D721Med (cell line): Measurements from ENCODE around the gene S1PR4.

ENCODE experiments used
- DNase-seq: peaks from one replicate; pipeline ENCODE4 v3.0.0; 2011; ENCODE audit warnings: low spot score; ENCODE audit not compliant: insufficient read length
- FAIRE-seq: peaks from 2 replicates; lab custom pipeline; 2011; peaks lifted over from hg19 to GRCh38; lab: Jason Lieb, UNC
- CTCF ChIP-seq: IDR thresholded peaks from 2 replicates; pipeline ENCODE4 v1.5.1; 2012; ENCODE audit warnings: mild to moderate bottlenecking, control low read depth; ENCODE audit not compliant: insufficient read depth; ENCODE audit errors: missing control alignments

S1PR4 gene

GRCh38 chr19:3184847-3185460 is 6.4 kb downstream of the S1PR4 start:
- TF ChIP-seq CTCF, result no peak
- DNase-seq (peak; percentile 42), FAIRE-seq (no peak)

DNA sequence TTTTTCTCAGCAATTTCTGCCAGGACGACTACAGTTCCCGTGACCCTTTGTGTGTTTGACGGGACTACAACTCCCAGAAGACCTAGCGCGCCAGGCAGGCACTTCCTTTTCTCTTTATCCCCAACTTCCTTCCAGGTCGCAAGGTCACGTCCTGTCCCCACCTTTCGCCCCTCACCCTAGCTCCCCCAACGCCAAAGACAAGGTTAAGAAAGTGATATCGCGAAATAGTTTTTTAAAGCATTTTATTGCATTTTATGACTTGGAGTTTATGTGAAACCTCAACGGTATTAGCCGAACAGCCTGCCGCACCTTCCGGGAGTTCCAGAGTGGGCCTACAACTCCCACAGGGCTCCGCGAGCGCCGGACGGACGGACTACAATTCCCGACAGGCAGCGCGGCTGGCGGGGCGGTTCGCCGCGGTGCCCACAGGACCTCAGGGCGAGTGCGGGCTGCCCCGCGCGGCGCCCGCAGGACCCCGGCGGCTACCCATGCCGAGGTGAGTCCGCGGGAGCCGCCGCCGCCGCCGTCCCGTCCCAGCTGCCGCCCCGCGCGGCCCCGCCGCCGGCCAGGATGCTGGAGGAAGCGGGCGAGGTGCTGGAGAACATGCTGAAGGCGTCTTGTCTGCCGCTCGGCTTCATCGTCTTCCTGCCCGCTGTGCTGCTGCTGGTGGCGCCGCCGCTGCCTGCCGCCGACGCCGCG is 7.0 kb downstream of the S1PR4 start, which contains the start of gene NCLN:
Gene NCLN, plus strand, starts transcription at position 470 of the 699 bp plus-strand sequence. Its CDS starts 101 bp downstream, at position 571.
- FAIRE-seq (peak; percentile 46), DNase-seq (peak; percentile 45)
- no peak for TF ChIP-seq CTCF

GRCh38 chr19:3186160-3186688 is 7.7 kb downstream of the S1PR4 start:
- DNase-seq (no peak), FAIRE-seq (no peak)
- TF ChIP-seq CTCF, result no peak

DNA sequence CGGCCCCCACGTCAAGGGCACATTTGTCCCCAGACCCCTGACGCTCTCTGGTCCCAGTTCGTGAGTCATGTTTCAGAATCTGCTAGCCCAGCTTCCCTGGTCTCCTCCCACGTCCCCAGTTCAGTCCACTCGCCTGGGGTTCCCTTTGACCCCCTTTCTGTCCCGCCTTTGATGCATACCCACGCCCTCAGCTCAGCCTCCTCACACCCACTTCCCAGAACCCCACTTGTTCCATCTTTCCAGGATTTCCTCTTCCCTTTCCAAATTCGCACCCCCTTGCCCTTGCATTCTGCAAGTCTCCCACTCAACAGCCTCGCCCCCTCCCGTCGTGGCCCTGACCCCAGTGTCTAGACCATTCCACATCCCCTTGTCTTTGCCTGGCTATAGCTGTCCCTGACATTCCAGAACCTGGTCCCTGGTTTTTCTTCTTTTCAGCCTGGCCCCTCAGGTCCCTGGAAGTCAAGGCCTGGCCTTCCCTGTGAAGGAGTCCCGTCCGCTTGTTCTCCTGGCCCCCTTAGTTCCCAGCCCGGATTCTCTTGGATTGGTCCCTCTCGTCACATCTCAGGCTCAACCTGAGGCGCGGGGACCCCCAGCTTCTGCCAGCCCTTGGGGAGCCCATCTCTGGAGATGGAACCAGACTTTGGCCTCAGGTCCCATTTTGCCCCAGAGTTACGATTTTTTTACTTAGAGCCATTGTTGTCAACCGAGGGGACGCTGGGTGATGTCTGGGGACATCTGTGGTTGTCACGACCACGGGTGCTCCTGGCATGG is 8.5 kb downstream of the S1PR4 start:
- FAIRE-seq (no peak), DNase-seq (no peak)
- TF ChIP-seq CTCF, result no peak

GRCh38 chr19:3187662-3188511 is 9.3 kb downstream of the S1PR4 start:
- FAIRE-seq (no peak), DNase-seq (no peak)
- no peak for TF ChIP-seq CTCF
